Femur (tissue), 1 donor: ENCODE results near the gene DHX8.

Experiments used
- DNase-seq: peaks from one replicate; pipeline ENCODE4 v3.0.0-alpha.2; 2017

Gene DHX8

DNA sequence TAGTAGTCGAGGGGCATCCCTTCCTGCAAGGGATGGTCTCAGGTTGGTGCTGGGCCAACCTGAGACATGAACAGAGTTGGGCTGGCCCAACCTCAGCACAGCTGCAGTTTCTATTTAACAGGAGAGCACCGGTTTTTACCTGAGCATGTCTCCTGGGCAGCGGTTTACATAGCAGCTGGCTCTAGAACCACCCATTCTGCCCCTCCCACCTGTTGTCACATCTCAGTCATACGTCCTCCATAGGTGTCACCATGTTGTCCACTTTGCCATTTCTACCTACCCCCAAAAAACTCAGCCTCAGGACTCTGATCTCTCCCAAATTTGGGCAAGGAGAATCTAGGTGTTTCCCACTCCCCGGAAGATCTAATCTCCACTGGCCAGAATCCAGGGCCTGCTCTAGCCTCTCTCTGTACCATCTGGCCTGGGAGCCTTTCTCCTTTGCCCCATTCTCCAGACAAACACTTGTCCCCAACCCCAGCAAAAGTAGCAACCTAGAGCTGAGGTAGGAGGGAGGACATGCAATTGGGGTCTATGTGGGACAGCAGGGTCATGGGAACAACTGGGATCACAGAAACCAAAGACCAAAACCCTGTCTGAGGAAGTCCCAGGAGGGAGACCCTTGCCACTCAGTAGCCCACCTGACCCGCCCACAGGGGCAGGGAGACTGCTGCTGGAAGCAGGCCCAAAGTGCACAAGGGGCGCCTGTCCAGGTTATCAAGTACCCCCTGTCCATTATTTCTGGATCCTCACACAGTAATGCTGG, 43.3 kb downstream of the DHX8 start:
- no peak for DNase-seq

DNA sequence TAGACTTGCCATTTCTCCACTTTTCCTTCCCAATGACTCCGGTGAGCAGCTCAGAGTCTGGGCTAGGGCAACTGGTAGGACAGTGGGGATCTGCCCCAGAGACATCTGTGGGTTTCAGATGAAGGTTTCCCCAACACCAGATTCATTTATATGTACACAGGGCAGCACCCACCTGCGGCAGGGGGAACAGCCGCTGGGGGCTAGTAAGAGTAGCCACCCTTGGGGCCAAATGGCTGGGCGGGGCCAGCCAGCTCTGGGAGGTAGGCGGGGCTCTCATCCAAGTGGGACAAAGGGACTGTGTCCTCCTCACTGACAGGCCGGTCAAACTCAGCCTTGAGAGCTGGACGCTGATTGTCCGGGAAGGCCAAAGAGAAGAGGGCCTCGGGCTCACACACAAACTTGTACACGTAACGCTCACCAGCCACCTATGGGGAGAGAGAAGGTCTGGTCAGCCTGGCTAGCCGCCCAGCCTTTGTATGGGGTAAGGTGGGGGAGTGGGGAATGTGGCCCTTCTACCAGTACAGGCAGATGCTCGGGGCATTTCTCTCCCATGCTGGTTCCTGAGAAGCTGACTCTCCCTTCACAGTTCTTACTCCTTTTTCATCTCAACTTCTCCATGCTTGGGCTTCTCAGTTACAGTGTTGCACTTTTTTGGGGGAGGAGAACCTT, 44.7 kb downstream of the DHX8 start:
- DNase-seq: no peak

DNA sequence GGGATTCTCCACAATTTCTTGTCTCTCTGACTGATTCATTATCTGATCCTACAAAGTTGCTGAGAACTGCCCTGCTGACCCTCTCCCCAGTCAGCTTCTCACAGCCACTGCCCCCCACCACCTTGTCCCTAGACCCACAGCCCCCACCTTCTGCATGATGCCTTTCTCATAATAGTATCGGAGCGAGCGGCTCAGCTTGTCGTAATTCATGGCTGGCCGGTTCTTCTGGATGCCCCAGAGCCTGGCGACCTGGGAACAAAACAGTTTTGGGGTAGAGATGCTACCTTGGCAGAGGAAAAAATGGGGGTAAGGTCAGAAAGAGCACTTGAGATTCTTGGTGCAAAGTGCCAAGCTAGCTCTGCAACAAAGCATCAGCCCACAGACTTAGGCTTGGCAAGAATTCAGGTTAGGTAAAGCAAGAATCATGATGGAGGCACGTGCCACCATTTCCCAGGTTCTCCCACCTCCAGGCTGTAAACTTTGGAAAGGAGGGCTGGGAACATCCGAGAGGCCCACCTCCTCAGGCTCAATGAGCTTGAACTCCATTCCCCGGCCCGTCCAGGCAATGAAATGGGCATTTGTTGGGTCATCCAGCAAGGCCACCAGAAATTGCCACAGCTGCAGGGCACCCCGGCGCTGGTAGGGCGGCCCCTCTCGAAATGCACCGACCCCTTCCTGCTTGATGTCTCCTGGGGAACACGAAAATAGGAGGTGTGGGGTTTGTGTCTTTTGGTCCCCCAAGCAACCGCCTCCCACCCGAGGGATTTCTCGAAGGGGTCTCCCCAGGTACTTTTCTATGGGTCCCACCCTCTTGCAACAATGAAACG, 45.4 kb downstream of the DHX8 start:
- DNase-seq: no peak

DNA sequence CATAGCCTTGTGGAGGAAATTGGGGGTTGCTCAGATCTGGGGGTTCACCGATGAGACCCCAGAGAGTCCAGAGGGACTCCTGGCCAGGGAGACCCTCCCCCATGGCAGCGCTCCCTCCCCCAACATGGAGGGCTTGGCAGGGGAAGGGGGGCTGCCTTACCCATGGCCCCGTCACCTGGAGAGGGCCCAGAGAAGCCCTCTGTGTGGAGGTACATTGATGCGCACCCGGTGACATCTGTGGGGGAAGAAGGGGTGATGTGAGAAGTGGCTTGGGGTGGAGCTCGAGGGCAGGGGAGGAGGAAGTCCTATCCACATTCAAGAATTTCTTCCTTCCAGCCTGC, 46.1 kb downstream of the DHX8 start:
- no peak for DNase-seq

DNA sequence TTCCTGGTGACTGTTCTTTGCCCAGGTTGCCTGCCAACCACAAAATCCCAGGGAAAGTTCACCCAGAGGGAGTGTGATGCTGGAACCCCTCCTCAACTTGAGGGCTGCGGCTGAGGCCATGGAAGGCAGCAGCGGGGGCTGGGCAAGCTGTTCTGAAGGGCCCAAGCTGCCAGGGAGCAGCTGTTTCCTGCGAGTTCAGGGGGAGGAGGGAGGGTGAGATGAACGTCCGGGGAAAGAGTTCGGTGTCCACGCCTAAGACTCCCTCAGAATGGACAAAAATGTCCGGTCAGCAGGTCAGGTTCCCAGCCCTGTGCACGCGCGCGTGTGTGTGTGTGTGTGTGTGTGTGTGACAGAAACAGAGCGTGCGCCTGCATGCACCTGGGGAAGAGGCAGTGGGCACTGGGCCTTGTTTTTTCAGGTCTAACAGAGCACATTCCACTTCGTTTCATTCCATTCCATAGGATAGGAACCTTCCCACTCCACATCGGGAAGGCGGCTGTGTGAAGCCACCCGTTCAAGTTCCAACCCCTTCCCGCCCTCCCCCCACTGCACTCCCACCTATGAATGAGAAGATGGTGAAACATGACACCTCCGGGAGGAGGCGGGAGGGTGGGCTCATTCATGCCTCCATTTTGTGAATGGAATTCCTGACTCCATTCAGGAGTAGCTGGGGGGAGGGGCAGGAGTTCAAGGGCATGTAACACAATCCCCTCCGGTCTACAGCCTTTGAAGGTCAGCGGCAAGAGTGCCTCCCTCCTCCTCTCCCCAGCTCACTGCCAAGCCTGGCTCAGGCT, 46.7 kb downstream of the DHX8 start:
- DNase-seq: peak; percentile 92

GRCh38 chr17:43531082-43531378, 47.3 kb downstream of the DHX8 start:
- DNase-seq: no peak

- no peak for DNase-seq
Measured at GRCh38 chr17:43531955-43532354, 48.2 kb downstream of the DHX8 start.

GRCh38 chr17:43532581-43532980, 48.8 kb downstream of the DHX8 start:
- no peak for DNase-seq

- DNase-seq: no peak
Measured at GRCh38 chr17:43533699-43534098, 49.9 kb downstream of the DHX8 start.

- no peak for DNase-seq
Measured at GRCh38 chr17:43534909-43535308, 51.1 kb downstream of the DHX8 start.

GRCh38 chr17:43536236-43536992, 52.6 kb downstream of the DHX8 start:
- DNase-seq: no peak

- DNase-seq: no peak
Measured at GRCh38 chr17:43540821-43541674, 57.3 kb downstream of the DHX8 start.

GRCh38 chr17:43542859-43543258, 59.1 kb downstream of the DHX8 start:
- no peak for DNase-seq

DNA sequence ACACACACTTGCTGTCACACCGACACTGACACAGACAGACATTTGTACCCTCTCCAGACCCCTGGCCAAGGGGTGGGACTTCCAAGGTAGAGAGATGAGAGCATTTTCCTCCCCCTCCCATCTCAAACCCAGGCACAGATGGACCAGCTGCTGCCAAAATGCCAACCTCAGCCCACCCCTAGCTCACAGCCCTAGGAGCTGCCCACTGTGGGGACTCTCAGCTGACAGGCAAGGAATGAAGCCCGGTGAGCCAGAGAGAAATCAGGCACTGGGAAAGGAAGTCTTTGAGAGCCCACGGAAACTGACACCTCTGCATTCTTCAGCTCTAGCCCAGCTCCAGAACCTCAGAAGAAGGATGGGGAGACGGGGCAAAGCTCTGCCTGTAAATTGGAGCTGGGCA, 59.5 kb downstream of the DHX8 start:
- no peak for DNase-seq

DNA sequence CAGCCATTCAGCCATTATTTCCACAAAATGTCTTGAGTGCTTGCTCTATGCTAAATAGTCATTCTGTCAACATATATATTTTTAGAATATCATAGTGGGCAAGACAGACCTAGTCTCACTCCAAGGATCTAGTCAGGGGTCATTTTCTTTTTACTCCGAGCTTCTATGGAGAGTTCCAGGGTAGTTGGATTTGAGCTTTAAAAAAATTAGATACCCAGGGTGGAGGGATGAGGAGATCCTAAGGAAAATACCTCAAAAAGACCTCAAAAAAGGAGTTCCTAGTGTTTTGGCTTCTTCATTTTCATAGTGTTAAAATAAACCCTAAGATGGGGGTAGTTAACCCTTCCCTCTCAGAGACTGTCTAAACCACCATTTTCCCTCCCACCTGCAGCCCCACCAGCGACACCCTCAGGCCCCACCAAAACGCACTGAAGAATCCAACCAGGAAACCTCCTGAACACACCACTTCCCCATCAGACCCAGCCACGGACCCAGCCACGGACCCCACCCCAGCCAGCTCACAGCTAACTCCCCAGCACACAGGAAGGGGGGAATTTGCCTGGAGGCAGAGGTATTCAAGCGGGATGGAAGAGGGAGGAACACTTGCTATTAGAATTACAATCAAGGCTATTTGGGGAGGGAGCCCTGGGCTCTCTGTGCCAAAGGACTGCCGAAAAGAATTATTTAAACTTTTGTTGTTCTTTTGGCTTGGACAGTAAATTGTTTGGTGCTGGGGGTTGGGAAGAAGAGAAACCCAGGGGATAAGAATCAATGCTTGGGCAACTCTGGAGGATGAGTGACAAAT, 60.2 kb downstream of the DHX8 start:
- DNase-seq: no peak

DNA sequence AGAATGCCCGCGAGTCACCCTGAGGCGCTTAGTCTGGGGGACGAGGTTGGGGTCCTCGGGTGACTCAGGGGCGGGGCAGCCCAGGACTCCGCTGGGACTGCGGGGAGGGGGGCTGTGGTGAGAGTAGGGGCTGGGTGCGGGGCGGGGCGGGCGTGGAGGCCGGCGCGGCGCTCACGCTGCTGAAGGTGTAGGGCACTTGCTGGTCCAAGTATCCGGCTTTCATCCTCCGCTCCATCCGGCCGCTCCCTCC, 61.5 kb downstream of the DHX8 start:
- no peak for DNase-seq

DNA sequence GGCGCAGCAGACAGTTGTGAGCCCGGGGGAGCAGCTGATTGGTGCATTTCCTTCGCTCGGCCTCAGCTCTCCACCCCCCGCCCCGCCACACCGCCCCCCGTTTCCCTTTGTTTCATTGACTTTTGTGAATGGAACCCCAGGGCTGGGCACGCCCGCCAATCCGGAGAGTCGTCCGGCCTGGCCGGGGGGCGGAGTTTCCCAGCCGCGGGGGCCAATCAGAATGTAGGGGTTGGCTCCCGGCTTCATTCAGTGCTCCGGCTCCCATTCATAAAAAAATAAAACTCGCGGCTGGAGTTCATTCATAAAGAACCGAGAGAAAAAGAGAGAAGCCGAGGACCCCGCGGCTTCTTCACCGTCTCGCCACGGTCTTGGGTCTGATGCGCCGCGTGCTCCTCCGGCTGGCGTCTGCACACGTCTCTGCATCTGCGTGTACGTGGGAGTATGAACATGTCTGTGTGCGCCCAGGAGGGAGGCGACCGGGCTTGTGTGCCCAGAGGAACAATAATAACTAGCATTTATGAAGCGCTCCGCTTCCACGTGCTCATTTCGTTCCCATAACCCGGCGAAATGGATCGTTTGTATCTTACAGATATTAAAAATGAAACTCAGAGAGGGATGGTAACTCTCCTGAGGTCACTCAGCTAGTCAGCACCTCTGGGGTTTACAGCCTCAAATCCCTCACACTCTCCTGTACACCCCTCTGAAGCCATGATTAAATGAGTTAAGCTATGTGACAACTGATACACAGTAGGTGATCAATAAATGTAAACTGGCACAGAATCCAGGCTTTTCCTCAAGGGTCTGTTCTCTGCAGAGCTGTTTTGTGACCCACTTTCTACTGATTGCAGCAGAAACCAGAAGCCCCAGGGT, 62.8 kb downstream of the DHX8 start, which contains the start of gene ETV4:
Gene ETV4 (minus strand): TSS at position 22 of the 870 bp plus-strand sequence. CDS start 723 bp downstream, outside the sequence.
- DNase-seq: peak; percentile 95

- DNase-seq: no peak
Measured at GRCh38 chr17:43547189-43547550, 63.4 kb downstream of the DHX8 start.

DNA sequence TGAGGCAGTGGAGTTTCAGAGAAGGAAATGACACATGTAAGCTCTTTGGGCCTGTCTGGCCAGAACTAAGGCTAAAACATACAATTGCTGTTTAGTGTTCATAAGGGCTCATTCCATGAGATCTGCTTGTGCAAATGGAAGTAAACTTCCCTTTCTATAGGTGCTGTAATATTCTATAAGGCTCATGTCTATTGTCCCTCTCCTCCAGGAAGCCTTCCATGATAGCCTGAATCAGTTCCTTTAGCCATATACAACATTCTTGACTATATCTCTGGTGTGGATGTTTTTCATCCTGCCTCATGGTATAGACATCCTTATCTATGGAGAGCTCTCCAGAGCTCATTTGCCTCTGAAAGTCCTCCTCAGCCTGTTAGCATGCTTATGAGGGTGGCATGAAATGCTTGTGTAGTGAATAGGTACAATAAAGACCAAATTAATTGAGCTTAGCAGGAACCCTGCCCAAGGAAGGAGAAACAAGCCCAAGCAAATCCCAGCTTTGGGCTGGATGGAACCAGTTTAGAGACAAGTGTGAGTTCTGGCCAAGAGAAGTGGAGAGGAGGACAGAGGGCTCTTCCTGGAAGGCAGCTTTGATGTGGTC, 64.0 kb downstream of the DHX8 start:
- no peak for DNase-seq
